ENCODE measurements around the gene SLC9B2.
"Not testable (repeated sequence)": the region's sequence is repeated elsewhere in the genome, so short reads cannot be mapped to it uniquely, and the experiment has no call there.

Gene SLC9B2

DNA sequence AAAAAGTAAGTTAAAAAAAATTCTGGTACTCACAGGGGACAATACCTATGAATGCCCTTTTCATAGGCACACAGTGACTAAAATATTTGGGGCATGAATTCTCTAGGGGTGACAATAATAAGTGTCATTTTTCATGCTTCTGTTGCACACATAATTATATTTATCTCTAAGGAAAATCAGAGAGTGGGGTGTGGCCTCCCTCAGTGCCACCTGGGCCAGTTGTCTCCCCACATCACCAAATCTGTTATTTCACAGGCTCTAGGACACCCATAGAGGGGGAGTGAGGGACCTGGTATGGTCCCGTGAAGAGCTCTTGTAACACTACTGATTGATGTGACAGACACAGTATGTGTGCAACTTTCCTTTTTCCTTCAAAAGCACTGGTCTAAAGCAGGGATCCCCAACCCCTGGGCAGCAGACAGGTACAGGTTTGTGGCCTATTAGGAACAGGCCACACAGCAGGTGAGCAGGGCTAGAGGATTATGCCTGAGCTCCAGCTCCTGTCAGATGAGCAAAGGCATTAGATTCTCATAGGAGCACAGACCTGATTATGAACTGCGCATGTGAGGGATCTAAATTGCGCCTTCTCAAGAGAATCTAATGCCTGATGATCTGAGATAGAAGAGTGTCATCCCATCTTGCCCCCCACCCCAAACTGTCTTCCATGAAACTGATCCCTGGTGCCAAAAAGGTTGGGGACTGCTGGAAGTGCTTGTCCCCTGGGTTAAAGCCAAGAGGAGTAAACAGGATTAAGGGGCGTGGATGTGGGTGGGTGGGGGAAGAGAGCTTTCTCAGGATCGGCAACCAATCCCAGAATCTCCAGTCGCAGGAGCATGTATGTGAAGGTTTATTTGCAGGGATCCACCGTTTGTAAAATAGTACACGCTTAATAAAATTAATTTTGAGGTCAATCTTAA is 57.9 kb downstream of the SLC9B2 start:
- no peak for DNase-seq

DNA sequence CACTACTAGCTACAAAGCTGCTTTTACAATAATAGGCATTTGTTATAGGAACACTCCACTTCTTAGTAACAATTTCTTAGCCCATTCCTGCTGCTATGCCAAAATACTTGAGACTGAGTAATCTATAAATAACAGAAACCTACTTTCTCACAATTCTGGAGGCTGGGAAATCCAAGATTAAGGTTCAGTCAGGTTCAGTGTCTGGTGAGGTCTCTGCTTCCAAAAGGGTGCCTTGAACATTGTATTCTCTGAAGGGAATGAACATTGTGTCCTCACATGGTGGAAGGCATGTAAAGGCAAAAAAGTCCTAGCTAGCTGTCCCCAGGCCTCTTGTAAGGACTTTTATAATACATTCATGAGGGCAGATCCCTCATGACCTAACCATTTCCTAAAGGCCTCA is 64.0 kb downstream of the SLC9B2 start:
- no peak for DNase-seq

DNA sequence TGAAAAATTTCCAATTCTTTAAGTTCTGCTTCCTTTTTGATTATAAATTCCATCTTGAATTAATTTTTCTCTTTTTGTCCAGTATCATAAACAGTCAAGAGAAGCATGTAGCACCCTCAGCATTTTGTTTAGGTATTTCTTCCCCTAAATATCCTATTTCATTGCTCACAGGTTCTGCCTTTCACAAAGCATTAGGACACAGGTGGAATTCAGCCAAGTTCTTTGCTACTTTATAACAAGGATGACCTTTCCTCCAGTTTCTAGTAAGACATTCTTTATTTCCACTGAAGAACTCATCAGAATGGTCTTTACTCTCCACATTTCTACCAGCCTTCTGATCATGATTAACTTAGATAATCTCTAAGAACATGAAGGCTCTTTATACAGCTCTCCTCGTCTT is 64.5 kb downstream of the SLC9B2 start:
- DNase-seq, result no peak

DNA sequence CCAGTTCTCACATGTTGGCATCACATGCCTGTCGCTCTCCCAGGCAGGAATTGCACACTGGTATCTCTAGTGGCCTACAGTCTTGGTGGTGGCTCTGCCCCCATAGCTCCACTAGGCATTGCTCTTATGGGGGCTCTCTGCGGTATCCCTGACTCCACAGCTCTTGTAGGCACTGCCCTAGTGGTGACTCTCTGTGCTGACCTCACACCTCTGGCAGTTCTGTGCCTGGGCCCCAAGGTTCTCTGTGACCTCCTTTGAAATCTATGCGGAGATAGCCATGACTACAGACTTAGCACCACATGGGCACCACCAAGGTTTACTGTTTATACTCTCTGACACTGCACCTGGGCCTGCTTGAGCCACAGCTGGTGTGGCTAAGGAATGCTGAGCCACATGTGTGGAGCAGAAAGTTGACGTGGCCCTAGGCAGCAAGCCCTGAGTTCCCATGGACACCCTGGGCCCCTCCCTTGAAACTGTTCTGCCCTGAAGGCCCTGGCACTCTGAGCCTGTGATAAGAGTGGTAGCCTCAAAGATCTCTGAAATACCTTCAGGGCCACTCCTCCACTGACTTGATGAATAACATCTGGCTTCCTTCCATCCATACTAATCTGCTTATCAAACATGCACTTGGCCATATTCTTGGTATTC is 65.1 kb downstream of the SLC9B2 start:
- no peak for DNase-seq

DNA sequence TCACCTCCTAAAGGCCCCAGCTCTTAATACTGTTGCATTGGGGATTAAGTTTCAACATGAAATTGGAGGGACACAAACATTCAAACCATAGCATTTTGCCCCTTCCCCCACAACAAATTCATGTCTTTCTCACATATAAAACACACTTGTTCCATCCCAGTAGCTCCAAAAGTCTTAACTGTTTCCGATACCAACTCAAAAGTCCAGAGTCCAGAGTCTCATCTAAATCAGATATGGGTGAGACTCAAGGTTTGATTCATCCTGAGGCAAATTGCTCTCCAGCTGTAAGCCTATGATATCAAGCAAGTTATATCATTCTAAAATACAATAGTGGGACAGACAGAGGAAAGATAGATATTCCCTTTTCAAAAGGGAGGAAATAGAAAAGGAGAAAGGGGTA is 65.8 kb downstream of the SLC9B2 start:
- DNase-seq, result no peak

DNA sequence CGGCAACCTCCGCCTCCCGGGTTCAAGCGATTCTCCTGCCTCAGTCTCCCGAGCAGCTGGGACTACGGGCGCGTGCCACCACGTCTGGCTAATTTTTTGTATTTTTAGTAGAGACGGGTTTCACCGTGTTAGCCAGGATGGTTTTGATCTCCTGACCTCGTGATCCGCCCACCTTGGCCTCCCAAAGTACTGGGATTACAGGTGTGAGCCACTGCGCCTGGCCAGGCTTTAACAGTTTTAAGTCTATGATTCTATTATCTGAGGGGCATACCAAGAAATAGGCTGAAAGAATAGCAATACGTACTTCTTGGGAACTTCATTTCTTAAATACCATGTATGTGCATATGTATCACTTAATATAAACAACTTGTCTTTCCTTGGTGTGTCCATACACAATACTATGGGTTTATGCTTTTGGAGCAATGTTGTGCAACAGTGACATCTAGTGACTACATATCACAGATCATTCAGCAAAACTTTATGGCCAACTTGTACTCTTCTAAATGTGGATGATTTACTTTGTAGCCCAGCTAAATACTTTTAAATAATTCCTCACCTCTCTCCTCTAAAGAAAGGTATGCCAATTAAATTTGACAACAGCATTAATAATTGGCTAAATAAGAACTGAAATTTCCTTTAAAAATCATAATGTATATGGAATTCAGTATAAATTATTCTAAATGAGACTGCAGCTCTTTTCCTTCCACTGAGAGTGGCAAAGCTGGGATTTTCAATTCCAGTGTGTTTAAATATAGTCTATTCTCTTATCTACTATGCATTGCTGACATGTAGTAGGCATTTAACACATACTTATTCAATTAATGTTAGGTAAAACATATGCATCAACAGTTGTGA is 67.5 kb downstream of the SLC9B2 start:
- DNase-seq, result peak; percentile 8 to 25

DNA sequence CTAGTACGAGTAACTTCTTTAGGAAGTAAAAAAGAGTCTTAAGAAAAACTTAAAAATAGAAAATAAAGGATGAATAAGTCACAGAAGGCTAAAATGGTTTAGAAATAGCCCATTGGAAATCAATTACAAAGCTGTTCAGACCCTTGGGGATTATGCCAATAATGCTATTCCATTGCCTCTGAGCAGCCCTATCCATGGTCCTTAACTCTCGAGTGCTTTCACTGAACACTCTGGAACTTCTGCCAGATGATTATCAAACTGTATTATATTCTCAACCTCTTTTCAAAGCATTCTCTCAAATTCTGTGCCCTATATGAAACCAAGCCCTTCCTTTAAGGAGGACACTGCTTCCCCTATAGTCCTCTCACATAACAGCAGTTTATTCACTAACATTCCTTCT is 74.0 kb downstream of the SLC9B2 start:
- DNase-seq, result no peak

DNA sequence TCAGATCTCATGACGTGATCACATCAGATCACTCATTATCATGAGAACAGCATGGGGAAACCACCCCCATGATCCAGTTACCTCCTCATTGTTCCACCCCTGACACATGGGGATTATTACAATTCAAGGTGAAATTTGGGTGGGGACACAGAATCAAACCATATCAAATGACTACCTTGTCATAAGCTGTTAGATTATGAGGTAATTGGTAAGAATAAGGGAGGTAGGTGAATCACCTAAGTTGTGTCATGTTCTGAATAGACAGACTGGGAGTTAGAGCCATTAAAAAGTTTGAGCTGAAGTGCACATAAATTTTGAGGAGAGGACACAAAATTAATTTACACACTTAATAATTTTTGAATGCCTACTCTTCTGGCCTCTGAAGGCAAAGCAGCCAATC is 81.8 kb downstream of the SLC9B2 start:
- DNase-seq, result no peak

DNA sequence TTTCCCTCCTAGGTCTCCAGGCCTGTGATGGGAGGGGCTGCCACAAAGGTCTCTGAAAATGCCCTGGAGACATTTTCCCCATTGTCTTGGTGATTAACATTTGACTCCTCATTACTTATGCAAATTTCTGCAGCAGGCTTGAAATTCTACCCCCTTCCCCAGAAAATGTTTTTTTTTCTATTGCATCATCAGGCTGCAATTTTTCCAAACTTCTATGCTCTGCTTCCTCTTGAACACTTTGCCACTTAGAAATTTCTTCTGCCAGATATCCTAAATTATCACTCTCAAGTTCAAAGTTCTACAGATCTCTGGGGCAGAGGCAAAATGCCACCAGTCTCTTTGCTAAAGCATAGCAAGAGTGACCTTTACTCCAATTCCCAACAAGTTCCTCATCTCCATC is 82.6 kb downstream of the SLC9B2 start:
- not testable (repeated sequence) for DNase-seq

DNA sequence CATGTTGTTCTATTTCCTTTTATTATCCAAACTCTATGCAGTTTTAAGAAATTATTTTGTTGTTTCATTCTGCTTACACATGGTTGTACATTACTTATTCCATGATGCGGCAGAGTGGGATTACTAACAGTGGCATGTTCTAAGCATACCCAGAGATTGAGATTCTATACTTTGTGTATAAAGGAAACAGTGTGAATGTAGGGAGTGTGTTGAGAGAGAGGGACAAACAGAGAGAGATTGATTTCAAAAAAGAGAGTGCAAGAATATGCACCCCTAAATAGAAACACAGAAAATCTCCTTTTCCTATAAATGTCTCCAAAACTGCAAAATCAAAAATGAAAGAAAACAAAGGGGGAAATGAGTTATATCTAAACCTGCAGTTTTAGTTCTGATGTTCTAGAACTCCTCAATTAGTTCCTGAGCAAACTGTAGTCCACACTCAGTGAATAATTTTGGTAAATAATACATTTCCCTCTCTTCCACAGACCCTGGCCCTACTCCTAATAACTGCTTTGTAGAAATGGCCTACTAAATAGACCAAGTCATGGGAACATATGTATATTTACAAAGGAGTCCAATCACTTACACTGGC is 88.0 kb downstream of the SLC9B2 start:
- DNase-seq, result no peak

DNA sequence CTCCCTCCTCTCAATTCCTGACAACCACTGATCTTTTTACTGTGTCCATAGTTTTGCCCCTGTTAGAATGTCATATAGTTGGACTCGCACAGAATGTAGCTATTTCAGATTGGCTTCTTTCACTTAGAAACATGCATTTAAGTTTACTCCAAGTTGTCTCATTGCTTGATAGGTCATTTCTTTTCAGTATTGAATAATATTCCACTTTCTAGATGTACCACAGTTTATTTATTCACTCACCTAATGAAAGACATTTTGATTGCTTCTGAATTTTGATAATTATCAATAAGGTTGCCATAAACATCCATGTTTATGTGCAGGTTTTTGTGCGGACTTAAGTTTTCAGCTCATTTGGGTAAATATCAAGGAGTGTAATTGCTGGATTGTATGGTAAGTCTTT is 95.6 kb downstream of the SLC9B2 start:
- DNase-seq, result no peak
